H1 (cell line): ENCODE measurements around the gene CXCR4. TPM values are rescaled to one million over a fixed set of nuclear protein-coding genes. Genes with fewer than 3 reads are reported as not detected.

Experiments used
- CTCF ChIA-PET: fragments of 300-600 bp; sonication (Branson Sonifier 250); formaldehyde crosslinking; loops from one replicate; lab custom pipeline; 2021; ENCODE audit not compliant: partially characterized antibody; lab: Charles Lee
- POLR2A ChIA-PET: fragments of 300-600 bp; sonication (Branson Sonifier 250); formaldehyde crosslinking; loops from one replicate; lab custom pipeline; 2021; ENCODE audit warnings: inconsistent platforms; ENCODE audit not compliant: partially characterized antibody; lab: Charles Lee
- DNase-seq, 2 experiments: peaks; one replicate each; pipeline versions ENCODE4 v3.0.0 to v3.0.0-alpha.2; 2010 to 2022; ENCODE audit warnings: low spot score in 2 of 2, low read depth in 1 of 2, mixed read lengths in 1 of 2
- FAIRE-seq: peaks from 2 replicates; lab custom pipeline; 2011; peaks lifted over from hg19 to GRCh38; lab: Jason Lieb, UNC
- H2AFZ ChIP-seq: 2 replicates; pipeline ENCODE4 v1.8.1; 2012; ENCODE audit warnings: low read length, inconsistent platforms
- H2AK5ac ChIP-seq: 2 replicates; pipeline ENCODE4 v1.6.1; 2013; ENCODE audit warnings: low read depth, low read length
- H2BK120ac ChIP-seq: replicated peaks from 2 replicates; pipeline ENCODE3; 2013; ENCODE audit warnings: low read depth, low read length, inconsistent platforms
- H2BK12ac ChIP-seq: 2 replicates; pipeline ENCODE4 v1.6.1; 2013; ENCODE audit warnings: low read depth, low read length
- H2BK15ac ChIP-seq: 2 replicates; pipeline ENCODE4 v1.6.1; 2013; ENCODE audit warnings: low read length
- H2BK20ac ChIP-seq: 2 replicates; pipeline ENCODE4 v1.6.1; 2013; ENCODE audit warnings: low read length
- H2BK5ac ChIP-seq: 2 replicates; pipeline ENCODE4 v1.6.1; 2013; ENCODE audit warnings: low read depth, low read length
- H3K14ac ChIP-seq: 2 replicates; pipeline ENCODE4 v1.6.1; 2013; ENCODE audit warnings: inconsistent platforms; ENCODE audit not compliant: insufficient read length
- H3K18ac ChIP-seq: 2 replicates; pipeline ENCODE4 v1.6.1; 2013; ENCODE audit warnings: low read length; ENCODE audit errors: extremely low read depth
- H3K23ac ChIP-seq: 2 replicates; pipeline ENCODE4 v1.6.1; 2013; ENCODE audit warnings: inconsistent platforms; ENCODE audit not compliant: insufficient read length
- H3K23me2 ChIP-seq: 2 replicates; pipeline ENCODE4 v1.6.1; 2013; ENCODE audit warnings: low read depth, low read length
- H3K27ac ChIP-seq: 2 replicates; pipeline ENCODE4 v1.6.1; 2011; ENCODE audit warnings: low read depth, low read length, inconsistent platforms
- H3K27me3 ChIP-seq, 4 experiments: replicated peaks in 1 of 4; 1 replicate in 1 of 4; 2 replicates in 3 of 4; pipeline versions ENCODE4 v1.6.1 to v1.8.1; 2011 to 2013; ENCODE audit warnings: low read length in 3 of 4, mild to moderate bottlenecking in 3 of 4, inconsistent platforms in 2 of 4, mixed read lengths in 2 of 4, moderate library complexity in 1 of 4; ENCODE audit not compliant: control insufficient read depth in 3 of 4, insufficient read depth in 3 of 4; ENCODE audit errors: extremely low read depth in 1 of 4
- H3K36me3 ChIP-seq, 4 experiments: 2 replicates each; pipeline versions ENCODE4 v1.6.1 to v1.8.1; 2011 to 2013; ENCODE audit warnings: mild to moderate bottlenecking in 4 of 4, low read length in 3 of 4, moderate library complexity in 2 of 4, control low read depth in 1 of 4, inconsistent platforms in 1 of 4; ENCODE audit not compliant: insufficient read depth in 4 of 4, control insufficient read depth in 2 of 4
- H3K4ac ChIP-seq: replicated peaks from 2 replicates; pipeline ENCODE3; 2013; ENCODE audit warnings: low read length, low read depth, mixed read lengths, inconsistent platforms; ENCODE audit not compliant: insufficient read length
- H3K4me1 ChIP-seq, 4 experiments: replicated peaks in 1 of 4; 1 replicate in 1 of 4; 2 replicates in 3 of 4; pipeline versions ENCODE4 v1.6.1 to v1.8.1; 2011 to 2013; ENCODE audit warnings: low read length in 3 of 4, inconsistent platforms in 2 of 4, mixed read lengths in 1 of 4; ENCODE audit not compliant: insufficient read depth in 4 of 4, control insufficient read depth in 3 of 4
- H3K4me2 ChIP-seq, 2 experiments: 2 replicates each; pipeline versions ENCODE4 v1.6.1 to v1.8.1; 2011 to 2013; ENCODE audit warnings: low read depth in 2 of 2, low read length in 2 of 2, control low read depth in 1 of 2, inconsistent platforms in 1 of 2, mild to moderate bottlenecking in 1 of 2; ENCODE audit not compliant: insufficient read depth in 1 of 2
- H3K4me3 ChIP-seq, 4 experiments: fragments of 200-600, 300-600 bp in 1 of 4; sonication (generic), shearing (Covaris generic), sonication (Bioruptor Twin) in 1 of 4; 2 replicates each; pipeline versions ENCODE4 v1.5.1 to v1.8.1; 2011 to 2016; ENCODE audit warnings: low read length in 4 of 4, low read depth in 3 of 4, control low read depth in 2 of 4, inconsistent platforms in 2 of 4, mild to moderate bottlenecking in 2 of 4, mixed read lengths in 1 of 4, moderate library complexity in 1 of 4; ENCODE audit not compliant: insufficient read depth in 2 of 4; ENCODE audit errors: extremely low read depth in 1 of 4
- H3K56ac ChIP-seq: replicated peaks from 2 replicates; pipeline ENCODE3; 2013; ENCODE audit warnings: low read depth, mild to moderate bottlenecking, mixed read lengths, low read length, inconsistent platforms; ENCODE audit not compliant: insufficient read length
- H3K79me1 ChIP-seq: 2 replicates; pipeline ENCODE4 v1.6.1; 2013; ENCODE audit warnings: low read depth, low read length, control low read depth
- H3K79me2 ChIP-seq, 2 experiments: 2 replicates each; pipeline versions ENCODE4 v1.6.1 to v1.8.1; 2012 to 2013; ENCODE audit warnings: low read length in 2 of 2, mild to moderate bottlenecking in 2 of 2, inconsistent platforms in 1 of 2; ENCODE audit not compliant: insufficient read depth in 2 of 2, control insufficient read depth in 1 of 2
- H3K9ac ChIP-seq, 4 experiments: replicated peaks in 1 of 4; 1 replicate in 1 of 4; 2 replicates in 3 of 4; pipeline versions ENCODE4 v1.6.1 to v1.8.1; 2011 to 2013; ENCODE audit warnings: low read depth in 3 of 4, low read length in 3 of 4, control low read depth in 2 of 4, mild to moderate bottlenecking in 2 of 4, moderate library complexity in 2 of 4, inconsistent platforms in 1 of 4; ENCODE audit errors: extremely low read depth in 1 of 4
- H3K9me3 ChIP-seq, 2 experiments: 2 replicates each; pipeline versions ENCODE4 v1.6.1 to v1.8.1; 2012 to 2013; ENCODE audit warnings: mild to moderate bottlenecking in 2 of 2, moderate library complexity in 2 of 2, control low read depth in 1 of 2, inconsistent platforms in 1 of 2, low read depth in 1 of 2, low read length in 1 of 2, mixed read lengths in 1 of 2; ENCODE audit not compliant: insufficient read depth in 2 of 2
- H4K20me1 ChIP-seq, 2 experiments: replicated peaks in 1 of 2; 2 replicates each; pipeline versions ENCODE3 to v1.8.1; 2011 to 2013; ENCODE audit warnings: inconsistent platforms in 2 of 2, low read length in 2 of 2, mild to moderate bottlenecking in 1 of 2; ENCODE audit not compliant: insufficient read depth in 2 of 2, control insufficient read depth in 1 of 2
- H4K5ac ChIP-seq: 2 replicates; pipeline ENCODE4 v1.6.1; 2013; ENCODE audit warnings: low read length, low read depth, mixed read lengths, inconsistent platforms; ENCODE audit not compliant: insufficient read length
- H4K8ac ChIP-seq: 2 replicates; pipeline ENCODE4 v1.8.0; 2013; ENCODE audit warnings: mild to moderate bottlenecking, moderate library complexity, low read length, inconsistent platforms; ENCODE audit not compliant: insufficient read depth; ENCODE audit errors: extremely low read depth
- H4K91ac ChIP-seq: replicated peaks from 2 replicates; pipeline ENCODE3; 2013; ENCODE audit warnings: low read length, mixed read lengths, inconsistent platforms; ENCODE audit not compliant: insufficient read length
- CBX5 ChIP-seq: fragments of 300-800, 300-1000 bp; sonication (generic); IDR thresholded peaks from 2 replicates; pipeline ENCODE4 v1.7.1; 2016; ENCODE audit warnings: antibody characterized with exemption, low read length, low read depth
- EP300 ChIP-seq, 2 experiments: IDR thresholded peaks; 1 replicate in 1 of 2; 2 replicates in 1 of 2; pipeline ENCODE4 v1.6.1; 2011 to 2012; ENCODE audit warnings: low read depth in 2 of 2, low read length in 2 of 2, mild to moderate bottlenecking in 2 of 2, borderline replicate concordance in 1 of 2, inconsistent platforms in 1 of 2, moderate library complexity in 1 of 2
- FOSL1 ChIP-seq: IDR thresholded peaks from 2 replicates; pipeline ENCODE4 v1.6.1; 2011; ENCODE audit warnings: mild to moderate bottlenecking, low read depth, low read length, moderate library complexity; ENCODE audit not compliant: insufficient read depth
- NRF1 ChIP-seq: IDR thresholded peaks from 2 replicates; pipeline ENCODE4 v1.6.1; 2011; ENCODE audit warnings: mild to moderate bottlenecking, low read depth, low read length, improper control_type of control experiment
- SIN3A ChIP-seq, 2 experiments: IDR thresholded peaks in 1 of 2; conservative IDR thresholded peaks in 1 of 2; 2 replicates each; pipeline ENCODE4 v1.6.1; 2011 to 2012; ENCODE audit warnings: low read length in 2 of 2, improper control_type of control experiment in 1 of 2, low read depth in 1 of 2, mild to moderate bottlenecking in 1 of 2
- SIX5 ChIP-seq: IDR thresholded peaks from 2 replicates; pipeline ENCODE4 v1.6.1; 2011; ENCODE audit warnings: mild to moderate bottlenecking, low read depth, low read length
- SP1 ChIP-seq: IDR thresholded peaks from 2 replicates; pipeline ENCODE4 v1.6.1; 2011; ENCODE audit warnings: low read depth, low read length
- SP2 ChIP-seq: IDR thresholded peaks from 2 replicates; pipeline ENCODE4 v1.6.1; 2012; ENCODE audit warnings: mild to moderate bottlenecking, low read length, inconsistent platforms
- TEAD4 ChIP-seq: IDR thresholded peaks from 2 replicates; pipeline ENCODE4 v1.6.1; 2012; ENCODE audit warnings: low read depth, low read length, inconsistent platforms, mixed read lengths
- WGBS, 2 experiments: shearing (Covaris generic) in 1 of 2; methylation state at CpG; one replicate each; pipeline versions ENCODE4 v1.1.6 to v1.1.7; 2013 to 2015; ENCODE audit warnings: low lambda C conversion rate in 2 of 2, mixed read lengths in 2 of 2, inconsistent platforms in 1 of 2, low coverage in 1 of 2, missing lambda C conversion rate in 1 of 2; ENCODE audit not compliant: insufficient replicate concordance in 2 of 2, insufficient coverage in 1 of 2, insufficient read length in 1 of 2; ENCODE audit errors: extremely low coverage in 1 of 2, missing lambda C conversion rate in 1 of 2; 5-methylcytosine and 5-hydroxymethylcytosine counted together
- polyA plus RNA-seq, 7 experiments: library from polyadenylated mRNA; depleted of rRNA in 3 of 7; stranded (reverse) in 5 of 7; unstranded in 2 of 7; fragments of >200 nt in 5 of 7; fragments of 200-250 nt in 2 of 7; gene quantifications; 1 replicate in 5 of 7; 2 replicates in 1 of 7; 4 replicates in 1 of 7; pipeline versions ENCODE4 v1.2.1 to v1.2.3, GENCODE V29; 2011 to 2013; ENCODE audit warnings: missing spikeins in 2 of 7, mixed read lengths in 2 of 7
- total RNA-seq: library from RNA; stranded (reverse); fragmentation: NEBNext Ultra II Directional; extraction: Animal tissue kit (Norgen Biotek cat#: 25700); gene quantifications from 2 replicates; pipeline ENCODE4 v1.2.1, GENCODE V29; 2021
- TF ChIP-seq, protein P1 (sequence below): IDR thresholded peaks from 2 replicates; pipeline ENCODE4 v1.6.1; 2012; ENCODE audit warnings: inconsistent platforms

The CXCR4 gene
- total and polyA plus RNA-seq, 2 of the 8 experiments (the other 6 are each of a cell fraction or from before 2014, with no cell fraction given): 1.8 to 2.8 TPM

DNA sequence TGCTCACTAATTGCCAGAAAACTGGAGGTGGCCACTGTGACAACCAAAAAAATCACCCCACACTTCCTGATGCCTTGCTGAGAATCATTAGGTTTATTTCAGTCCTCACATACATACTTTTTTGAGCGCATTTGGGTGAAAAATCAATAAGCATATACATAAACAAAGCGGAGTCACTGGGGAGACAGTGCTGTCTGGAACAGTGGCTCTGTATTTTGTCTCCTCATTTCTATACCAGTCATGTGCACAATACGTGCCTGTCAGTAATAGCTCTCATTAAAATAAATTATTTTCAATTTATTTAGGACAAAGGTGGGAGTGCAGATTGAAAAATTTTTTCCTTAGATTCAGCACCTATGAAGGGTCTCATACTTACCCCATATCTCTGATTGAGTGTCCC lies 48.2 kb downstream of the CXCR4 start:
- no peak overlapping the region for H3K14ac ChIP-seq
- no peaks in the 10 kb centered on the region for H3K23me2 ChIP-seq
- no peak overlapping the region for H3K4me3 ChIP-seq
- no peak overlapping the region for H3K27ac ChIP-seq
- H3K36me3 ChIP-seq: no peaks in the 10 kb centered on the region
- H2AFZ ChIP-seq: no peak overlapping the region
- H2BK120ac ChIP-seq: no peak overlapping the region
- no peak overlapping the region for H2AK5ac ChIP-seq
- no peak overlapping the region for H4K5ac ChIP-seq
- no peak overlapping the region for H3K23ac ChIP-seq
- H2BK12ac ChIP-seq: no peak overlapping the region
- H2BK20ac ChIP-seq: no peak overlapping the region
- DNase-seq (no peak), FAIRE-seq (no peak)
- H2BK15ac ChIP-seq: no peak overlapping the region
- no peak overlapping the region for H4K91ac ChIP-seq
- H4K20me1 ChIP-seq: no peaks in the 10 kb centered on the region
- no peak overlapping the region for H2BK5ac ChIP-seq
- H3K79me2 ChIP-seq: no peaks in the 10 kb centered on the region
- H3K79me1 ChIP-seq: no peaks in the 10 kb centered on the region
- no peak overlapping the region for H3K18ac ChIP-seq
- H3K4me2 ChIP-seq: no peak overlapping the region
- H3K4ac ChIP-seq: no peak overlapping the region
- no peaks in the 10 kb centered on the region; a peak in 1 of 7 replicates for H3K4me1 ChIP-seq
- H3K9me3 ChIP-seq: peaks cover 3 to 9% of the 10 kb centered on the region in 2 experiments; a peak in 2 of 4 replicates
- peaks cover 0 to 1% (median 0%) of the 10 kb centered on the region in 4 experiments; a peak in 1 of 7 replicates for H3K27me3 ChIP-seq
- POLR2A ChIA-PET: no interaction called here
- no peak overlapping the region for H3K9ac ChIP-seq
- no peak overlapping the region for H3K56ac ChIP-seq
- no peak overlapping the region for H4K8ac ChIP-seq
- TF ChIP-seq SIX5 (no peak), SP1 (no peak), CBX5 (no peak), NRF1 (no peak), SIN3A (conservative IDR thresholded peaks at IDR 0.05 in 1 of 2, IDR thresholded peaks at IDR 0.05 in 1 of 2; ENCODE audit: low read depth in 1 of 2, low read length in 2 of 2) (no peak), FOSL1 (no peak), EP300 (IDR thresholded peaks at IDR 0.05; ENCODE audit: borderline replicate concordance in 1 of 2, low read depth in 2 of 2, low read length in 2 of 2) (no peak), TEAD4 (no peak), SP2 (no peak)
- TF ChIP-seq, protein P1, sequence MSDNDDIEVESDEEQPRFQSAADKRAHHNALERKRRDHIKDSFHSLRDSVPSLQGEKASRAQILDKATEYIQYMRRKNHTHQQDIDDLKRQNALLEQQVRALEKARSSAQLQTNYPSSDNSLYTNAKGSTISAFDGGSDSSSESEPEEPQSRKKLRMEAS: no peak
- CTCF ChIA-PET: interaction anchor here (0.7 to 1.0 kb wide), 2 partner anchors 9 to 31 kb away, joined by 3 read pairs; no protein-coding TSS in a partner anchor
- 87% methylated on average over 3 of the region's 3 CpGs; no CpG with 5 or more reads in 1 of the 2 experiments for WGBS, 2 experiments
